Bronchial epithelial cell (primary cell): ENCODE data around the gene IL17A. TPM values are rescaled to one million over a fixed set of nuclear protein-coding genes. Genes with fewer than 3 reads are reported as not detected.
"Not testable (repeated sequence)": the region's sequence is repeated elsewhere in the genome, so short reads cannot be mapped to it uniquely, and the experiment has no call there.

ENCODE experiments used
- DNase-seq: peaks from one replicate; pipeline ENCODE4 v3.0.0-alpha.2; 2010; ENCODE audit warnings: low read depth
- FAIRE-seq: peaks from 2 replicates; lab custom pipeline; 2011; peaks lifted over from hg19 to GRCh38; lab: Jason Lieb, UNC
- H3K27me3 ChIP-seq: 2 replicates; pipeline ENCODE4 v1.5.1; 2011; ENCODE audit warnings: low read length; ENCODE audit not compliant: control insufficient read depth, insufficient read depth
- H3K36me3 ChIP-seq: 2 replicates; pipeline ENCODE4 v1.5.1; 2011; ENCODE audit warnings: low read length; ENCODE audit not compliant: control insufficient read depth, insufficient read depth
- H3K4me3 ChIP-seq: 2 replicates; pipeline ENCODE4 v1.5.1; 2011; ENCODE audit warnings: mild to moderate bottlenecking, low read depth, low read length, control low read depth
- CTCF ChIP-seq: IDR thresholded peaks from 2 replicates; pipeline ENCODE4 v1.5.1; 2011; ENCODE audit warnings: mild to moderate bottlenecking, moderate library complexity, low read length, control low read depth, inconsistent platforms; ENCODE audit not compliant: insufficient read depth, severe bottlenecking
- total RNA-seq: library from RNA; depleted of rRNA; stranded (reverse); fragments of >200 nt; gene quantifications from 2 replicates; pipeline ENCODE4 v1.2.1, GENCODE V29; 2014

Gene IL17A
- total RNA-seq, 1 donor from 2014 or later, result not detected

DNA sequence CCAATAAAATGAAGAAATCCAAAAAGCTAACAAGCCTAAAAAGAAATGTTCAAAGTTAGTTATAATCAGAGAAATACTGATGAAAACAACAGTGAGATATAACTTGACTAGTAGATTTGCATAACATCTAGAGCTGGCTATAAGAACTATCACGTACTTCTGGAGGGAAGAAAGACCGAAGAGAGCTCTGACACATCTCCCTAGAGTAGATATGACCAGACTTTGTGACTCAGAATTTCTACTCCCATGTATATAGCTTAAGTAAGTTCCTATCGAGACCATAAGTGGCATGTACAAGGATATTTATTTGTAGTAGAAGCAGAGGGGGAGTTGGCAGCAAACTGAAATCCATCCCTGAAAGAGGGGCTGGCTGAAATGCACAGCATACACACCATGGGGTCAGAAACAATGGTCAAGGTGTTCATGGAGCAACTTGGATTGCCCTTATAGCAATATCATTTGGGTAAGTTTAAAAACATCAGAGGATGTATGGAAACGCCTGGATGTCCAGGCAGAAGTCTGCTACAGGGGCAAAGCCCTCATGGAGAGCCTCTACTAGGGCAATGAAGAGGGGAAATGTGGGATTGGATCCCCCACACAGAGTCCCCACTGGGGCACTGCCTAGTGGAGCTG, 25.6 kb upstream of the IL17A start:
- Histone ChIP-seq H3K36me3 (no peaks in the 10 kb centered on the region), H3K4me3 (no peak overlapping the region), H3K27me3 (no peaks in the 10 kb centered on the region)
- no peak for FAIRE-seq
- no peak for DNase-seq
- no peak for TF ChIP-seq CTCF

GRCh38 chr6:52161689-52162438, 24.3 kb upstream of the IL17A start:
- FAIRE-seq, result no peak
- H3K4me3 ChIP-seq, result no peak overlapping the region
- TF ChIP-seq CTCF, result no peak

DNA sequence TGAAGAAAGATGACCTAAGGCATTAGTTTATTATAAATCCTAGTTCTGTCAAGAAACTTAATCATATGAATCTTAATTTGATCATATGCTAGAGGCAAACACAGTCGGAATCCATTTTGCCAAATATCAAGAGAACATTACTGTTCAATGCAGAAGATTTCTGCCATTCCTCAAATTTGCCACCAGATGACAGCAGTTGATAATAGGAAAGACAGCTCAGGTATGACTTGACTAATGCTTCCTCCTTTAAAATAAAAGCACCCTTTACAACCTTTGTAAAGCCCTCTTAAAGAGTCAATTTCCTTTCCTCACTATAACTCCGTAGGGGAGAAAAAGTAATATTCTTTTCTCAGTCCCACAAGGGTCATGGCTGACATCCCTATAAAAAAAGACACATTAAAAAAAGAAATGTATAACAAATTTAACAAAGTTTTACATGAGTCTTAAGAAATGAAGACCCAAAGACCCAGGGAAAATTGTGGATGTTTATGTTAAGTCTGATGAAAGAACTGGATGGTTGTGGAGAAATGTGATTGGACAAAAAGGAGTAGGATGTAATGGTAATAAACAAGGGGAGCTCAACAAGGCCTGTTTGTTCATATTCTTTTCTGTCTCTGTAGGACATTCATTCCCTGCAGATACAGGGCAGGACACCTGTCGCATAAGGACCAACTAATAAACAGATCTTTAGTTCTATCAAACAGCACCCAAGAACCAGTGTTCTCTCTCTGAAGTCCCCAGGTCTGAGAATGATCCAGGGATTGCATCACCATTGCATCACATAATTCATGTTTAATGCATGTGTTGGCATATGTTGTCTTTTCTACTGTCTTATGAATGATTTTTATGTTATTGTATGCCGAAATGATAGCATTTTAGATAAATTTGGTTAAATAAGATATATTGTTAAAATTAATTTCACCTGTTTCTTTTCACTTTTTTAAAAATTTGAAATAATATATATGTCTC, 23.0 kb upstream of the IL17A start:
- DNase-seq, result peak; percentile 64

More at GRCh38 chr6:52161689-52162438, 24.3 kb upstream of the IL17A start:
- DNase-seq, result no peak
- no peaks in the 10 kb centered on the region for H3K27me3 ChIP-seq
- H3K36me3 ChIP-seq, result no peaks in the 10 kb centered on the region

GRCh38 chr6:52164319-52165094, 21.7 kb upstream of the IL17A start:
- no peak for DNase-seq
- Histone ChIP-seq H3K27me3 (no peaks in the 10 kb centered on the region), H3K36me3 (no peaks in the 10 kb centered on the region), H3K4me3 (no peak overlapping the region)
- peak; percentile 85 for FAIRE-seq
- TF ChIP-seq CTCF, result no peak

More for the DNA sequence above, 23.0 kb upstream of the IL17A start:
- H3K27me3 ChIP-seq, result no peaks in the 10 kb centered on the region
- no peak overlapping the region for H3K4me3 ChIP-seq
- H3K36me3 ChIP-seq, result no peaks in the 10 kb centered on the region
- peak; percentile 73 for TF ChIP-seq CTCF
- FAIRE-seq, result no peak

DNA sequence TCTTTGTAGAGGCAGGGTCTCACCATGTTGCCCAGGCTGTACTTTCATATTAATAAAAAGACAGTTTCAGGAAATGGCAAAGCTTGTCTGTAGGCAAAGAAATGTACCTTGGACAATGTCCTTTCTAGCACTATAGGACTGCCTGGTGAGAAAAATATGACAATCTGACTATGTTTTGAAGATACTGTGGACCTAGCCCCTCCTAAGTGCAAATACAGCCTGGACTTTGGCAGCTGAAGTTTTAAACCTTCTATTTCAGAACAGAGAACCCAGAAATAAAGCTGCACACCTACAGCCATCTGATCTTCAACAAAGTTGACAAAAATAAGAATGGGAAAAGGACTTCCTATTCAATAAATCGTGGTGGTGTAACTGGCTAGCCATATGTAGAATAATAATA, 18.9 kb upstream of the IL17A start:
- H3K4me3 ChIP-seq, result no peak overlapping the region
- no peaks in the 10 kb centered on the region for H3K36me3 ChIP-seq
- TF ChIP-seq CTCF, result no peak
- no peak for DNase-seq
- FAIRE-seq, result no peak
- H3K27me3 ChIP-seq, result no peaks in the 10 kb centered on the region

GRCh38 chr6:52168351-52168750, 17.8 kb upstream of the IL17A start:
- H3K4me3 ChIP-seq, H3K36me3 ChIP-seq, DNase-seq, FAIRE-seq, H3K27me3 ChIP-seq: not testable (repeated sequence)
